Hepatocyte (in vitro differentiated cells): ENCODE results near the gene CTNNA1.

Experiments used
- EZH2 ChIP-seq: fragments of 200-600 bp; sonication (generic); IDR thresholded peaks from 2 replicates; pipeline ENCODE4 v1.6.1; 2016; ENCODE audit warnings: antibody characterized with exemption, mild to moderate bottlenecking, borderline replicate concordance
- EZH2phosphoT487 ChIP-seq: fragments of 200-600 bp; sonication (generic); IDR thresholded peaks from one replicate; pipeline ENCODE4 v1.6.1; 2018; ENCODE audit warnings: antibody characterized with exemption, mild to moderate bottlenecking, low read depth, moderate library complexity; ENCODE audit not compliant: unreplicated experiment, severe bottlenecking
- TF ChIP-seq, protein P1 (sequence below): fragments of 200-600 bp; sonication (generic); IDR thresholded peaks from 2 replicates; pipeline ENCODE4 v1.5.1; 2016; ENCODE audit warnings: antibody characterized with exemption, mild to moderate bottlenecking; ENCODE audit not compliant: poor library complexity

- TF ChIP-seq, protein P1, sequence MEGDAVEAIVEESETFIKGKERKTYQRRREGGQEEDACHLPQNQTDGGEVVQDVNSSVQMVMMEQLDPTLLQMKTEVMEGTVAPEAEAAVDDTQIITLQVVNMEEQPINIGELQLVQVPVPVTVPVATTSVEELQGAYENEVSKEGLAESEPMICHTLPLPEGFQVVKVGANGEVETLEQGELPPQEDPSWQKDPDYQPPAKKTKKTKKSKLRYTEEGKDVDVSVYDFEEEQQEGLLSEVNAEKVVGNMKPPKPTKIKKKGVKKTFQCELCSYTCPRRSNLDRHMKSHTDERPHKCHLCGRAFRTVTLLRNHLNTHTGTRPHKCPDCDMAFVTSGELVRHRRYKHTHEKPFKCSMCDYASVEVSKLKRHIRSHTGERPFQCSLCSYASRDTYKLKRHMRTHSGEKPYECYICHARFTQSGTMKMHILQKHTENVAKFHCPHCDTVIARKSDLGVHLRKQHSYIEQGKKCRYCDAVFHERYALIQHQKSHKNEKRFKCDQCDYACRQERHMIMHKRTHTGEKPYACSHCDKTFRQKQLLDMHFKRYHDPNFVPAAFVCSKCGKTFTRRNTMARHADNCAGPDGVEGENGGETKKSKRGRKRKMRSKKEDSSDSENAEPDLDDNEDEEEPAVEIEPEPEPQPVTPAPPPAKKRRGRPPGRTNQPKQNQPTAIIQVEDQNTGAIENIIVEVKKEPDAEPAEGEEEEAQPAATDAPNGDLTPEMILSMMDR, result no peak
- TF ChIP-seq EZH2, result no peak
- TF ChIP-seq EZH2phosphoT487, result no peak
These were observed 190.5 kb downstream of the CTNNA1 start for GRCh38 chr5:138943599-138944173.
